Adrenal gland (tissue), 5 donors: Measurements from ENCODE around the gene DCP2.

Experiments used
- POLR2A ChIP-seq, 2 donors: fragments of 450-650 bp; IDR thresholded peaks; one replicate each; pipeline ENCODE4 v1.6.1; 2017; ENCODE audit warnings: antibody characterized with exemption in 2 of 2, mild to moderate bottlenecking in 2 of 2, moderate library complexity in 1 of 2
- TF ChIP-seq, protein P1 (sequence below), 6 experiments: fragments of 450-650 bp in 4 of 6; fragments of 200-600 bp in 2 of 6; sonication (generic) in 1 of 6; IDR thresholded peaks; 1 replicate in 5 of 6; 2 replicates in 1 of 6; pipeline versions ENCODE4 v1.5.1 to v1.8.0; 2016 to 2021; ENCODE audit warnings: antibody characterized with exemption in 6 of 6, mild to moderate bottlenecking in 2 of 6, moderate library complexity in 1 of 6
- donor health status: DM: no; HTN: no; CAD: no.

DNA sequence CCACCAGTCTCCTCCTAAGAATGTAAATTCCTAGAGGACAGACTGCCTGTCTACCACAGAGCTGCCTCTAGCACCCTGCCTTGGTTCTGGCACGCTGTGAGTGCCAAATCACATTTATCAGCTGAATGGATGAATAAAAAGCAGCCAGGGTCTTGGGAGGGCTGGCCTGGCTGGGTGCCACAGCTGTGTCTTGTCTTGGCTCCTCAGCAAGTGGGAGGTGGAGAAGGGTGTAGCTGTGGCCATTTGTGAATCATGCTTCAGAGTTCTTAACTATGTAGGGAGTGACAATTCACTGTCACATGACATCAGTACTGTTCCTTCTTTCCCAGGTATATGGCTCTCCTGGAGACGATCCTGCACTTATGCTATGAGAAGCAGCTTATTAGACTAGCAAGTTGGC lies 70.6 kb downstream of the DCP2 start:
- TF ChIP-seq, protein P1, sequence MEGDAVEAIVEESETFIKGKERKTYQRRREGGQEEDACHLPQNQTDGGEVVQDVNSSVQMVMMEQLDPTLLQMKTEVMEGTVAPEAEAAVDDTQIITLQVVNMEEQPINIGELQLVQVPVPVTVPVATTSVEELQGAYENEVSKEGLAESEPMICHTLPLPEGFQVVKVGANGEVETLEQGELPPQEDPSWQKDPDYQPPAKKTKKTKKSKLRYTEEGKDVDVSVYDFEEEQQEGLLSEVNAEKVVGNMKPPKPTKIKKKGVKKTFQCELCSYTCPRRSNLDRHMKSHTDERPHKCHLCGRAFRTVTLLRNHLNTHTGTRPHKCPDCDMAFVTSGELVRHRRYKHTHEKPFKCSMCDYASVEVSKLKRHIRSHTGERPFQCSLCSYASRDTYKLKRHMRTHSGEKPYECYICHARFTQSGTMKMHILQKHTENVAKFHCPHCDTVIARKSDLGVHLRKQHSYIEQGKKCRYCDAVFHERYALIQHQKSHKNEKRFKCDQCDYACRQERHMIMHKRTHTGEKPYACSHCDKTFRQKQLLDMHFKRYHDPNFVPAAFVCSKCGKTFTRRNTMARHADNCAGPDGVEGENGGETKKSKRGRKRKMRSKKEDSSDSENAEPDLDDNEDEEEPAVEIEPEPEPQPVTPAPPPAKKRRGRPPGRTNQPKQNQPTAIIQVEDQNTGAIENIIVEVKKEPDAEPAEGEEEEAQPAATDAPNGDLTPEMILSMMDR (IDR thresholded peaks at IDR 0.05), result no peak
- no peak for TF ChIP-seq POLR2A (IDR thresholded peaks at IDR 0.05)
